GM19452 (cell line): ENCODE measurements around the gene DUOXA1.
"Not testable (repeated sequence)": the region's sequence is repeated elsewhere in the genome, so short reads cannot be mapped to it uniquely, and the experiment has no call there.

Experiments used
- ATAC-seq: cut with Tn5 transposase; IDR thresholded peaks from one replicate; pipeline ENCODE4 v1.9.1; 2021; ENCODE audit not compliant: unreplicated experiment

Gene DUOXA1

GRCh38 chr15:45093622-45094357 is 35.9 kb downstream of the DUOXA1 start:
- no peak for ATAC-seq

DNA sequence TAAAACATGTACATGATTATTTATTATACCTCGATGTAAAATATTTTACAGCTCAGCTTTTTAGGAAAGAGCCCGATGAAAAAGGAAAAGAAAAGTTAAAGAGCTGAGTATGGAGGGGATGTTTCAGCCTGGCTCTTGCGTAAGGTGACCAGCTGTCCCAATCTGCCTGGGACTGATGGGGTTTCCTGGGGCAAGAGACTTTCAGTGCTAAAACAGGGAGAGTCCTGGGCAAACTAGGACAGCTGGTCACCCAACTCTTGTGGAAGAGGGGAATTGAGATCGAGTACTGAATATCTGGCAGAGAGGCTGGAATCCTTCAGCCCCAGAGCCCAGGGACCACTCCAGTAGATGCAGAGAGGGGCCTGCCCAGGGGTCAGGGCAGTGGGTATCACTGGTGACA is 36.7 kb downstream of the DUOXA1 start:
- ATAC-seq, result no peak

DNA sequence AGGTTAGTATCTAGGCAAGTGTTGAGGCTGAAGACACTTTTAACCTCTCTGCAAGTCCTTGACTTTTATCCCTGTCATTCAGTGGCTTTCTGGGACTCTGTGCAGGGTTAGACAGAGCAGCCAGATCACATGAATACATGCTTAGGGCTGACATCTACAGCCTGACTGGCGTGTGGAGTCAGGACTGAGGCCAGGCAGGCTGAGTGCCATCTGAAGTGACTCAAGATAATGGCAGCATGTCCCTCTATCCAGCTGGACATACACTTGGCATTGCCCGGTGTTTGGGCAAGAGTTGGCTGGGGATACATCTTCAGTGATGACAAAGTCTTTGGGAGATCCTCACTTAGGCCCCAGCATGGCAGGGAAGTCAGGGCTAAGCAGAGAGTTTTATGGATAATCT is 38.1 kb downstream of the DUOXA1 start:
- no peak for ATAC-seq

- no peak for ATAC-seq
Measured at GRCh38 chr15:45091161-45091560, 38.5 kb downstream of the DUOXA1 start.

GRCh38 chr15:45089712-45090373 is 39.8 kb downstream of the DUOXA1 start:
- no peak for ATAC-seq

GRCh38 chr15:45088801-45089711 is 40.6 kb downstream of the DUOXA1 start:
- ATAC-seq, result no peak

- no peak for ATAC-seq
Measured at GRCh38 chr15:45087513-45087912, 42.2 kb downstream of the DUOXA1 start.

DNA sequence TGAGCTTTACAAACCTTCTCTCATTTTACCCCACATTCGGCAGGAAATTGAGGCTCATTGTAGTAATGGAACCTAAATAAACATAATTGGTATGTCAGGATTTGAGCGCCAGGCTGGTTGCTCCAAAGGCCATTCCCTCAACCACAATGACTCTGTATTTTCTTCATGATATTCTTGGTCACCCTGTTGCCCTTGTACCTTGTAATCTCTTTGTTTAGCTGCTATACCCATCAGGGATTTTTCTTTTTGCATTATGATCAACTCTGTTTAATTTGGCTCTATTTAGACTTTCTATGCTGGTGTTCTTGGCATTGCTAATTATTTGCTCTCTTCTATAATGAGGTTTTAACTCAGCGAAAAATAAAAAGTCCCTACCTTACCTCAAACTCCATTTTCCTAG is 45.5 kb downstream of the DUOXA1 start:
- ATAC-seq, result no peak

DNA sequence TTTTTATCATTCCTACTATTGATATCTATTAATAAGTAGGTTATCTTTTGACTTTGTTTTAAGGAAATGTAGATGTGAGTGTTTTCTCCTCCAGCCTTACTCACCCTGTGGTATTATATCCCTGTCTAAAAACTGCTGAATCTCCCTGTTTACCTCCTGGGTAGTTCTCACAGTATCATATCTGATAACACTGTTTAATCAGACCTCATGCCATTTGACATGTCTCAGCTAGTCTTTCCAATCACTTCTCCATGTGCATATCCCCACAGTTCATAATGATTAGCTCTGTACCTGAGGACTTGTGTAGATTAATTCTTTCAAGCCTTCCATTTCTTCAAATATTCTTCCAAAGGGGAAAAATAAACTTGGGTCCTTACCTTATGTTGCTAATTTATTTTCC is 46.5 kb downstream of the DUOXA1 start:
- ATAC-seq, result no peak

- not testable (repeated sequence) for ATAC-seq
Measured at GRCh38 chr15:45082412-45082811, 47.3 kb downstream of the DUOXA1 start.

- not testable (repeated sequence) for ATAC-seq
Measured at GRCh38 chr15:45080593-45080992, 49.1 kb downstream of the DUOXA1 start.

DNA sequence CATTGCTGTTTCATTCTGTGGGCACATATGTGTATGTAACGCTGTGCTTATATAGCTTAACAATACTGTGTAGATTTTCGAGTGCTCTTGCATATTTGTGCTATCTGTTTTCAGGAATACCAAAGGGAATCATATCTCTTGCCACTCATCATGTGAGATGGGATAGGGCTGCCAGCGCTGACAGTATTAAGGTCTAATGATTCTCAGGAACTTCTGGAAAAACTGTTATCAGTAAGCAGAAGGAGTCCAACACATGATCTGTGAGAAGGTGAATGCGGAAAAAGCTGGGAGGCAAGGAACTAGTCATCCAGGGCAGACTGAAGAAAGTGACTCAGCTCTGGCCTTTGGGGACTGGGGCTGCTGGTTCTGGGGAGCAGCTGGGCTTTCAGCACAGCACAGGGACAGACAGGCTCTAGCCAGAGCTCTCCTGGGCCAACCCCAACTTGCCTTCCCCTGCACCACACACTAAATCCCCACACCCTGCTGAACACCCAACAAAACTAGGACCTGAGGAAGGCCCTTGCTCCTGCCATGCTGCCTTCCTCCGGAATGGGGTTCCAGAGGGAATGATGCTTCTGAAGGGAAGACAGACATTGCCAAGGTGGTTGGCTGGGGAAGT is 49.9 kb downstream of the DUOXA1 start:
- not testable (repeated sequence) for ATAC-seq

GRCh38 chr15:45079201-45079600 is 50.5 kb downstream of the DUOXA1 start:
- ATAC-seq, result not testable (repeated sequence)

DNA sequence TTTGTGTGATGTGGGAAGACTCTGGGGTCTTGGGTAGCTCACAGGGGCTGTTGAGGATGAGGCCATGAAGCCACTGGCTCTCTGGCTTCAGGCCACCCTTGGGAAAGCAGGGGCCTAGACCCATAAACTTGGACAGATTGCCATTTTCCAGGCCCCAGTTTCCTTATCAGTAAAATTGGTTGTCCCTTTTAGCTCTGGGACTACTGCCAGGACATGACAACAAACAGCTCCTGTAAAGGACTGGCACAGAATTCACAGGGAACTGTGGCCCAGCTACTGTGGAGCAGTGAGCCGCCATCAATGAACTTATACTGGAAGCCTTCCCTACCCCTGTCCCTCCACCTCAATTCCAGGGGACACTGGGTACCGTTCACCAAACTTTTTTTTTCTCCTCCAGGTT is 52.3 kb downstream of the DUOXA1 start:
- not testable (repeated sequence) for ATAC-seq

GRCh38 chr15:45075440-45076320 is 54.0 kb downstream of the DUOXA1 start:
- not testable (repeated sequence) for ATAC-seq

GRCh38 chr15:45073602-45074001 is 56.1 kb downstream of the DUOXA1 start:
- ATAC-seq, result not testable (repeated sequence)

DNA sequence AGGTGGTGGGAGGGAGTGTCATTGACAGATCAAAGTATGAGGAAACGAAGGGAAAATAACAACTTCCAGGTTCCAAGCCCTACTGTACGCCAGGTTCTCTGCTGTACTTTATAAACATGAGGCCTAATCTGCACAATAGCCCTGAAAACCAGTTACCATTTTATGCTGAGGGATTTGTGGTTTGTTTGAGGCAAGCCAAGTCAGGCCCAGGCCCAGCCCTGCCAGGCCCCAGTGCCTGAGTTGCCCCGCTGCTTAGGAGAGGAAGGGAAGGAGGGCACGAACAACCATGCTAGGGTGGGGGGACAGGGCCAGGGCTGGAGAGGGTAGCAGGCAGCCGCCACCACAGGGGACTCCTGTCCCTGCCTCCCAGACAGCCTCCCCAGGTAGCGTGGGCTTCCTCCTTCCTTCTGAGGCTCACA is 59.7 kb downstream of the DUOXA1 start:
- ATAC-seq, result not testable (repeated sequence)
